Ishikawa (cell line): ENCODE data around the gene FAM193B.

Experiments used
- CEBPB ChIP-seq: IDR thresholded peaks from 2 replicates; pipeline ENCODE4 v1.6.1; 2012
- CREB1 ChIP-seq: IDR thresholded peaks from 2 replicates; pipeline ENCODE4 v1.6.1; 2012; ENCODE audit warnings: low read depth
- EGR1 ChIP-seq: IDR thresholded peaks from 2 replicates; pipeline ENCODE4 v1.6.1; 2012
- EP300 ChIP-seq: IDR thresholded peaks from 2 replicates; pipeline ENCODE4 v1.6.1; 2012; ENCODE audit warnings: borderline replicate concordance
- FOXM1 ChIP-seq: IDR thresholded peaks from 2 replicates; pipeline ENCODE4 v1.6.1; 2012; ENCODE audit warnings: low read depth, borderline replicate concordance
- MAX ChIP-seq: IDR thresholded peaks from 2 replicates; pipeline ENCODE4 v1.6.1; 2012
- NFIC ChIP-seq: IDR thresholded peaks from 2 replicates; pipeline ENCODE4 v1.6.1; 2012
- RAD21 ChIP-seq: IDR thresholded peaks from 2 replicates; pipeline ENCODE4 v1.6.1; 2012; ENCODE audit warnings: low read depth
- REST ChIP-seq: IDR thresholded peaks from 2 replicates; pipeline ENCODE4 v1.6.1; 2012; ENCODE audit warnings: low read depth, mild to moderate bottlenecking
- TAF1 ChIP-seq: IDR thresholded peaks from 2 replicates; pipeline ENCODE4 v1.6.1; 2012; ENCODE audit warnings: low read depth, mild to moderate bottlenecking
- TCF12 ChIP-seq: IDR thresholded peaks from 2 replicates; pipeline ENCODE4 v1.6.1; 2012; ENCODE audit warnings: low read depth
- TEAD4 ChIP-seq: IDR thresholded peaks from 2 replicates; pipeline ENCODE4 v1.6.1; 2012
- USF1 ChIP-seq: IDR thresholded peaks from 2 replicates; pipeline ENCODE4 v1.6.1; 2012
- YY1 ChIP-seq: IDR thresholded peaks from 2 replicates; pipeline ENCODE4 v1.6.1; 2012; ENCODE audit warnings: low read depth
- ZBTB7A ChIP-seq: IDR thresholded peaks from 2 replicates; pipeline ENCODE4 v1.6.1; 2012; ENCODE audit warnings: low read depth

FAM193B gene

GRCh38 chr5:177545487-177546257, 8.7 kb downstream of the FAM193B start:
- no peak for TF ChIP-seq CEBPB
- TF ChIP-seq EGR1, result no peak
- no peak for TF ChIP-seq TEAD4
- no peak for TF ChIP-seq NFIC

GRCh38 chr5:177542816-177543465, 11.4 kb downstream of the FAM193B start:
- no peak for TF ChIP-seq MAX
- no peak for TF ChIP-seq TEAD4
- no peak for TF ChIP-seq ZBTB7A
- no peak for TF ChIP-seq CEBPB
- TF ChIP-seq EGR1, result no peak
- TF ChIP-seq CREB1, result no peak
- no peak for TF ChIP-seq RAD21
- TF ChIP-seq NFIC, result no peak
- no peak for TF ChIP-seq USF1
- no peak for TF ChIP-seq EP300
- TF ChIP-seq REST, result no peak

- TF ChIP-seq EP300 (no peak), EGR1 (no peak), TEAD4 (no peak), YY1 (no peak), CEBPB (no peak), REST (no peak), MAX (no peak), ZBTB7A (no peak)
Observed at GRCh38 chr5:177540438-177540837, 13.9 kb downstream of the FAM193B start.

DNA sequence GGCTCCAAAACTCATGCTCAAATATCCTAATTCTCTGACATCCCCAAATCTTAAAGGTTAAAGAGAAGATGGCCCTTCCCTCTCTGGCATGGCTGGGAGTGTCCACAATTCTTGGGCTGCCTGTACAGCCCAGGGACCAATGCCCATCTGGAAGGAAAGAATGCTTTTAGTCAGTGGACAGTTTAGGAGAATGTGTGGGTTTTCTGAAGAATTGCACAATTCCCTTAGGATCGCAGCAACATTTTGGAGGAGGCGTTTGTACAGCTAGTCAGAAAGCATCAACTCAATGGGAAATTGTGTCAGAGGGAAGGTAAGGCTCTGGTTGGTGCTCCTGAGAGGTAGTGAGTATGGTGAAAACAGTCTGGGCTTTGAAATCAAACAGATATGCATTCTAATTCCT, 15.0 kb downstream of the FAM193B start:
- no peak for TF ChIP-seq NFIC
- TF ChIP-seq USF1, result no peak
- no peak for TF ChIP-seq TAF1
- TF ChIP-seq ZBTB7A, result no peak
- TF ChIP-seq EP300, result no peak
- no peak for TF ChIP-seq CREB1
- TF ChIP-seq TEAD4, result no peak
- no peak for TF ChIP-seq EGR1
- TF ChIP-seq YY1, result no peak
- TF ChIP-seq TCF12, result no peak
- no peak for TF ChIP-seq RAD21

DNA sequence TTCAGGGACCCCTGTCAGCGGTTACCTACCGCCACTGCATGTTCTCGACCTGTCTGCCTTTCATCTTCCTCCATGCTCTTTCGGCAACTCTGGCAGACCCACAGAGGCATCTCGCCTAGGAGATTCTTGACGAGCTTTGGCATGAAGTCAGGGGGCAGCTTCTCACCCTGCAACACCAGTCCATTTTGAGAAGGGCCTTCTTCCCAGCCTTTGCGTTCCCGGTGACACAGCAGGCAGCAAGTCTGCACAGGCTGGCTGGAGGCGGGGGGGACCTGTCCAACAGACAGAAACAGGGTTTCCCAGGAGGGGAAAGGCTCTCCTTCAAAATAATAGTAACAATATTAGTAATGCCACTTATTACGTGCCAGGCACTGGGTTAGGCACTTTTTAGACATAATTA, 15.5 kb downstream of the FAM193B start:
- no peak for TF ChIP-seq RAD21
- TF ChIP-seq USF1, result no peak
- TF ChIP-seq TEAD4, result no peak
- no peak for TF ChIP-seq EP300
- no peak for TF ChIP-seq EGR1
- TF ChIP-seq YY1, result no peak
- TF ChIP-seq ZBTB7A, result no peak
- no peak for TF ChIP-seq NFIC
- TF ChIP-seq FOXM1, result no peak
- TF ChIP-seq CEBPB, result no peak
- TF ChIP-seq CREB1, result no peak
